Muscle layer of colon (tissue), 2 donors: Measurements from ENCODE around the gene NOTCH2NLA.
"Not testable (repeated sequence)": the region's sequence is repeated elsewhere in the genome, so short reads cannot be mapped to it uniquely, and the experiment has no call there.

ENCODE experiments used
- H3K27ac ChIP-seq: one replicate; pipeline ENCODE4 v1.7.0; 2013; ENCODE audit warnings: low read depth, mild to moderate bottlenecking, low read length, moderate library complexity
- H3K27me3 ChIP-seq, 2 donors: one replicate each; pipeline ENCODE4 v1.7.0; 2013; ENCODE audit warnings: low read length in 2 of 2, mild to moderate bottlenecking in 2 of 2; ENCODE audit not compliant: insufficient read depth in 2 of 2, control insufficient read depth in 1 of 2
- H3K36me3 ChIP-seq: one replicate; pipeline ENCODE4 v1.7.0; 2013; ENCODE audit warnings: mild to moderate bottlenecking, low read length; ENCODE audit not compliant: insufficient read depth
- H3K4me1 ChIP-seq: one replicate; pipeline ENCODE4 v1.7.0; 2013; ENCODE audit warnings: mild to moderate bottlenecking, low read length; ENCODE audit not compliant: insufficient read depth
- H3K4me3 ChIP-seq, 2 donors: one replicate each; pipeline ENCODE4 v1.7.0; 2013; ENCODE audit warnings: low read length in 2 of 2, low read depth in 1 of 2, mild to moderate bottlenecking in 1 of 2, moderate library complexity in 1 of 2
- H3K9ac ChIP-seq: one replicate; pipeline ENCODE4 v1.7.0; 2013; ENCODE audit warnings: low read length
- H3K9me3 ChIP-seq: one replicate; pipeline ENCODE4 v1.7.0; 2013; ENCODE audit warnings: mild to moderate bottlenecking, low read length
- donor health status: abdominal sarcoma.
- donor health status: Adenocarcinoma of cecum.

The NOTCH2NLA gene

DNA sequence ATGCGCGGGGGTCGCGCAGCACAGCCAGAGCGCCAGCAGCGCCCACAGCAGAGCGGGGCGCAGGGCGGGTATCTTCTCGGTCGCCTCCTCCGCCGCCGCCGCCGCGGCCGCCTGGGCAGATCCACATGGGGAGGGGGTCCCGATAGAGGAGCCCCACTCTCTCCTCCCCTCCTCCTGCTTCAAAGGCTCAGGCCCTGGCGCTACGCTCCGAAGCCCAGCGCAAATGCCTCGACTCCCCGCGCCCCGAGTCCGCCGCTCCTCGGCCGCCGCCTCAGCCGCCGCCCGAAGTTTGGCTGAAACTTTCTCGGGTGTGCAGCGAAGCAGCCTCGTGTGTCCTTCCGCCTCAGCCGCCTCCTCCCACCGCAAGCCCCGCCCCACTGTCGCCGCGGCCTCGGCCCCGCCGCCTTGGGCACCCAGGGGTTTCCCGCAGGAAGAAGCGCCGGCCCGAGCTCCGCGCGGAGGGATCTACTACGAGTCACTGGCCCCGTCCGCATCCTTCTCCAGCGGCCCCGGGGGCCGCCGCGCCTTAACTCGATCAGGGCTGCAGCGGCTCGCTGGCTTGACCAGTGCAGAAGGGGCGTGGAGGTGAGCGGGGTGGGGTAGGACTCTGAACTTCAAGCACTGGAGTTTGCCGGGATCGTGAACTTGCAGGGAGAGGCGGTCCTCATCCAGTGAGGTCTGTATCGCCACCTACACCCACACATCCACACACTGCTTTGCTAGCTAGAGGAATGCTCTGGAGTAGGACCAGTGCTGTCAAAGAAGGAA is at the start of gene NOTCH2NLA:
Gene NOTCH2NLA (minus strand): TSS at position 312 of the 768 bp plus-strand sequence. CDS start 39,684 bp downstream, outside the sequence.
- H3K9ac ChIP-seq, H3K4me1 ChIP-seq, H3K4me3 ChIP-seq, H3K36me3 ChIP-seq, H3K9me3 ChIP-seq, H3K27ac ChIP-seq, H3K27me3 ChIP-seq: not testable (repeated sequence)

DNA sequence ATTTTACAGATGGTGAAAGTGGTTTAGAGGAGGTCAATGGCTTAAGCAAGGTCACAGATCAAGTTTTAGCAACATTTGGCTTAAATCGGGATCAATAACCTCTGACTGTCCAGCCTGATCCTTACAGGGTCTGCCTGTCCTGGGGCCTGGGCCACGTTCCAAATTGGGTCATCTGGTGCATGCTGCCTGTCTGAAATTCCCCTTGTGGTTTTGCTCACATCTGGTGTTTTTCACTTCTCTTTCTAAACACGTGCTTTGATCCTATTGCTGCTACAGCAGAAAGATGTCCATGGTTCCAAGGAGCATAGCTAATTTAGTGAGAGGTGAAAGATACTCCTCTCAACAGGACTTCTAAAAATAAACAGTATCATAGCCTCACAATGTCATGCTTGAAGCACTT is 49.5 kb upstream of the NOTCH2NLA start:
- H3K27me3 ChIP-seq, H3K4me1 ChIP-seq, H3K36me3 ChIP-seq, H3K9ac ChIP-seq, H3K27ac ChIP-seq, H3K4me3 ChIP-seq, H3K9me3 ChIP-seq: not testable (repeated sequence)

DNA sequence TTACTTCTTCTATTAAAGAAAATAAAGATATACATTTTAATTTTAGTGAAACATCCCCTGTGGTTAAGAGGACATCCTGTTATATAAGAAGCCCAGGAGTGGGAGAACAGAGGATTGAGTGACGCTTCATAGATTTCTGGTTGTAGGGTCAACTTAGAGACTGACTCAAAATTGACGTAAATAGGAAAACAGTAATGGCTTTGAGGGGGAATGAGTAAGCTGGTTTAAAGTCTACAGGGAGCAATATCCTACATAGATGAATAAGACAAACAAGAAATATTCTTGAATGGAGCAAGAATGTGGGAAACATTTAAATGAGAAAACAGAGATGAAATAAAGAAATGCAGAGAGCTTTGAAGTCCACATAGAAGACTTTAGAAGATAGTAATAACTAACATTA is 48.3 kb upstream of the NOTCH2NLA start:
- H3K9me3 ChIP-seq, H3K36me3 ChIP-seq, H3K9ac ChIP-seq, H3K4me3 ChIP-seq, H3K27ac ChIP-seq, H3K27me3 ChIP-seq, H3K4me1 ChIP-seq: not testable (repeated sequence)

DNA sequence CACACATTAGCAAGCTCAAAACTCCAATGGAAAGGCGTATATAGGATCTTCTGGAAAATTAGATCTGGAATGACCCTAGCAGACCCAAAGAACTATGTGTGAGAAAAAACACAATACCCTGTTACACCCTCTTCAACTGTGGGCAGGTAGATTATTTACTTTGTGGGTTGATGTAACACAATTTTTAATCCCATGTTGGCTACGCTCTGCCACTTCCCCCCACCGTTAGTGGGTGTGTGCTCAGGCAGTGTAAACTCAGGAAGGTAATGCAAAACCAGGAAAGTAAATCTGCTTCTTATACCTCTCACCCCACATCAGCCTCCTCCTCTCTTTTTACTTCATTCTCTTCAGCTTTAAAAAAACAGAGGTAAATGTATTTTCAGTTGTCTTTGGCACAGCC is 45.3 kb upstream of the NOTCH2NLA start:
- H3K9ac ChIP-seq, H3K27me3 ChIP-seq, H3K4me3 ChIP-seq, H3K36me3 ChIP-seq, H3K9me3 ChIP-seq, H3K27ac ChIP-seq, H3K4me1 ChIP-seq: not testable (repeated sequence)

DNA sequence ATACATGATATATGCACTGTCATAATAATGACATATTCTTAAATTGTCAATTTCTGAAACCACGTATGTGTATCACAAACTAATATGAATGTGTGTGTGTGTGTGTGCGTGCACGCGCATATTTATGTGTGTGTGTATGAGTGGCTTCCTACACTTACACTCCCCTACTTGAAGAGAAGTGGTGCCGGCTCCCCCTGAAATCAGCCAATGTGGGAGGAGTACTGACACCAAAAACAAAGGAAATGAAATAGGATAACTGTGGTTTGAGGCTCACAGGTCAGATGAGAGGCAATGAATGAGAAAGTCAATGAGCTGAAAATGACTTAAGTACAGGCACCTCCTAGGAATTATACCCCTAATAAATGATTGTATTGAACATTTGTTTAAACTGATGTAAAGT is 44.4 kb upstream of the NOTCH2NLA start:
- not testable (repeated sequence) for H3K9me3 ChIP-seq, H3K27me3 ChIP-seq, H3K4me1 ChIP-seq, H3K36me3 ChIP-seq, H3K4me3 ChIP-seq, H3K9ac ChIP-seq, H3K27ac ChIP-seq

DNA sequence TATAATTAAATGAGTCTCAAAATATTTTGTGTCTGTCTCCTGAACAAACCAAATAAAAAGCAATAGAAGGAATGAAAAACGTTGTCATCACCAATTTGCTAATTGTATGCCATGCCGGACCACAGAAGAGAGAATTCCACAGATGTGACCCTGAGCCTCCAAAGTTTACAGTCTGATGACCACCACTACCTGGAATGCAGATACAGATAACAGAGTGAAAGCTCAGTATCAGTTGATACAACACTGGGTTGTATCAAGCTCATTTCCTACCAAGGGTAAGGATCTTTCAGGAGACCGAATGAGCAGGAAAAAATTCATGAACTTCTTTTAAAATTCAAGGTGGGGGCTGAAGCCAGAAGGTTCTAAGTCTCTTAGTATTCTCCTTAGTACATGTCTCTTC is 43.9 kb upstream of the NOTCH2NLA start:
- H3K27me3 ChIP-seq, H3K27ac ChIP-seq, H3K9me3 ChIP-seq, H3K4me1 ChIP-seq, H3K9ac ChIP-seq, H3K4me3 ChIP-seq, H3K36me3 ChIP-seq: not testable (repeated sequence)

DNA sequence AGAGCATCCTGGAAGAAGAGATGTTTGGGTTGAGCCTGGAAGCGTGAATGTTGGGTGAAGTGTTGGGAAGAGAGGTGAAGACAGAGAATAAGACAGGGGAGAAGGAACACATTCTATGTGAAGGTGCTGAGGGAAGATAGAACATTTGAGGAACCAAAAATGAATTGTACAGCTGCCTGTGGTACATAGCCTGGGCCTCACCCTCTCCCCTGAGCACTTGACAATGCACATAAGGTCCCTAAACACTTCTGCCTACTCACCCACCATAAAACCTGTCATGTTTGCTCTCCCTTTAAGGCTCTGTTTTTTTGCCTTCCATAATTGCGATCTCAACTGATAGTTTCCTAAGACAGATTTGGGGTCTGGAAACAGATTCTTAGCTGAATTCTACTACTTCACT is 43.2 kb upstream of the NOTCH2NLA start:
- not testable (repeated sequence) for H3K4me1 ChIP-seq, H3K4me3 ChIP-seq, H3K27ac ChIP-seq, H3K9ac ChIP-seq, H3K9me3 ChIP-seq, H3K36me3 ChIP-seq, H3K27me3 ChIP-seq

DNA sequence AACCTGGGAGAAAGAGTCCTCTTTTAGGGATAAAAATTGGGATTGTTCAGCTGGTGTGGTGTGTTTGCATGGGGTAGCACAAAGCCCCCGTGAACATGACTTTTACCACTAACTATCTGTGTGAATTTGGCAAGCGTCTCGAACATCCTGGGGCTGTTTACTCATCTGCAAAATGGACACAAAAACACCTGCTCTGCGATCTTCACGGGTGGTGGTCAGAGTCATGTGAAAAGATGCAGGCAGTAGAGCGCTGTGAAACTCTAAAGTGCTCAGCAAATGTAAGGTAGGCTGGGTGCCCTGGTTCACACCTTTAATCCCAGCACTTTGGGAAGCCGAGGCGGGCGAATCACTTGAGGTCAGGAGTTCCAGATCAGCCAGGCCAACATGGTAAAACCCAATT is 41.3 kb upstream of the NOTCH2NLA start:
- not testable (repeated sequence) for H3K27ac ChIP-seq, H3K9ac ChIP-seq, H3K9me3 ChIP-seq, H3K27me3 ChIP-seq, H3K36me3 ChIP-seq, H3K4me3 ChIP-seq, H3K4me1 ChIP-seq

DNA sequence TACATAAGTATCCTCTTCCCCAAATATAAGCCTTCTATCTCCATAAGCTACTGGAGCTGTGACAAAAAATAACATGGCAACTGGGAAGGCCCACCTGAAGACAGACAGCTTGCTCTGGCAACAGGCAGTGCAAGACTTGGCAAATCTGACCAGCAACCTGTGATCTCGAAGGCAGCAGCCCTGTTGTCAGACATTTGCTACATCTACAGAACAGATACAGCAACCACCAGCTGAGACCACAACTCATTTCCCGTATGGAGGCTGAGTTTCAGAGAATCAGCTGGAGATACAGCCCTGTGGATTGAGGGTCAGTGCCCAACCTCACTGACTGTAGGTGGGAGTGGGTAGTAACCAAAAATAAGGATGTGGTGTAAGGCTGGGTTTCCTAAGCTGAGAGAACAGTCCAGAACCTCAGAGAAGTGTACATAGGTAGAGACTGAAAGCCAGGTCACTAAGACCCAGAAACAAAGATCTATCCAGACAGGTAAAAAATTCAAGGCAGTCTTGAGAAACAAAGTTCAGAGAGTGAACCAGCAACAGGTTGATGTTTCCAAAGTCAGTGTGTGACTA is 37.4 kb upstream of the NOTCH2NLA start:
- not testable (repeated sequence) for H3K36me3 ChIP-seq, H3K9ac ChIP-seq, H3K4me3 ChIP-seq, H3K27ac ChIP-seq, H3K27me3 ChIP-seq, H3K4me1 ChIP-seq, H3K9me3 ChIP-seq

DNA sequence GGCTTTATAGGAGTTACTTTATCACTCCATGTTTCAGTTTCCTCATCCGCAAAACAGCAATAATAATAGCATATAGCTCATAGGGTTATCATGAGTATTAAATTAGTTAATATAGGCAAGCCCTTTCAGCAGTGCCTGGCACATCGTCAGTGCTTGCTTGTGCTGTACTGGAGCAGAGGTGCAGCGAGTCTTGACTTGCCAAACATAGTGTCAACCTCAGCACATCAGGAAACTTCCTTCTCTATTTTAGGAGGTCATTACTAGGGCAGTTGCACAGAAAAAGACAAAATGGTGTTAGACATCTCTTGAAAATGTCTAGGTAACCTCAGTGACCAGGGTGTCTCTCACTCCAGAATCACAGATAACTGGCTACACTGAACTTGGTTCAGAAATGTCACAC is 35.9 kb upstream of the NOTCH2NLA start:
- not testable (repeated sequence) for H3K4me1 ChIP-seq, H3K36me3 ChIP-seq, H3K27me3 ChIP-seq, H3K4me3 ChIP-seq, H3K9me3 ChIP-seq, H3K27ac ChIP-seq, H3K9ac ChIP-seq

DNA sequence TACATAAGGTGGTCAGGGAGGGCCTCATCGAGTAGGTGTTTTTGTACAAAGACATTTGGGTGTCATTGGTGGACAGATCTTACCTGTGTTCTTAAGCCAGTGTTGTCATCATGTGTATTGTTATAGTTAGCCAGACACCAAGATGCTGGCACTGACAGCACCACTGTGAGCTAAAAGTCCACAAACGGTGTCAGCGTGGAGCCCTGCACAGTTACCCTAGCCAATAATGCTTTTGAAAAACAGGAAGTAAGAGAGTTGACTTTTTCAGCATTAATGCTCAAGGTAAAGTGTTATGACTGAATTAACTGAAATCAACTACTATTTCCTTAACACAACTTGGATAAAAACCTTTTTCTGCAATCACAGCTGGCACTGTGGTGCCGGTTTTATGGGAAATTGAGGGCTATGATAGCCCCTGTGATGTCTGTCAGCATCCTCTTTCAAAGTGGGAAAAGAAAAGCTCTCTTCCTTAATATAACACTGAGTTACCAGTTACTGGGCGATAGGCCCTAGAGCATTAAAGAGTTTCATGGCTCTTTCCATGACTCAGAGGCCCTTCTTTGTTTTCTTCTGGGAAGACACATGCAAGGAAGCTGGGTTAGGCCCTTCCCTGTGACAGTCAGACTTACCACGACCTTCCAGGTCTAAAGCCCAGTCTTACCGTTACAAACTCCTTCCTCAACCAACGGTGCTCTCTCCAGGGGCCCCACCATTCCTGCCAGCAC is 31.3 kb upstream of the NOTCH2NLA start:
- not testable (repeated sequence) for H3K27me3 ChIP-seq, H3K9me3 ChIP-seq, H3K9ac ChIP-seq, H3K36me3 ChIP-seq, H3K27ac ChIP-seq, H3K4me1 ChIP-seq, H3K4me3 ChIP-seq
